Fibroblast of pulmonary artery (primary cell): ENCODE results near the gene KDM4C.
"Not testable (repeated sequence)": the region's sequence is repeated elsewhere in the genome, so short reads cannot be mapped to it uniquely, and the experiment has no call there.

Source experiments
- DNase-seq: peaks from one replicate; pipeline ENCODE4 v3.0.0-alpha.2; 2010; ENCODE audit warnings: low read depth
- H3K4me3 ChIP-seq: replicated peaks from 2 replicates; pipeline ENCODE4 v1.5.1; 2011; ENCODE audit warnings: low read depth, mild to moderate bottlenecking, control low read depth, low read length, moderate library complexity
- CTCF ChIP-seq: IDR thresholded peaks from 2 replicates; pipeline ENCODE4 v1.5.1; 2011; ENCODE audit warnings: mild to moderate bottlenecking, control low read depth, low read length, inconsistent platforms; ENCODE audit errors: missing control alignments

Gene KDM4C

GRCh38 chr9:6716766-6717165 is 41.0 kb upstream of the KDM4C start:
- TF ChIP-seq CTCF, result no peak
- DNase-seq, result no peak
- no peak overlapping the region for H3K4me3 ChIP-seq

- no peak for TF ChIP-seq CTCF
- DNase-seq, result no peak
Measured at GRCh38 chr9:6723881-6724420, 33.8 kb upstream of the KDM4C start.

GRCh38 chr9:6733257-6733656 is 24.5 kb upstream of the KDM4C start:
- DNase-seq, result no peak
- no peak for TF ChIP-seq CTCF
- H3K4me3 ChIP-seq, result no peak overlapping the region

More at GRCh38 chr9:6723881-6724420, 33.8 kb upstream of the KDM4C start:
- H3K4me3 ChIP-seq, result no peak overlapping the region

- no peak for DNase-seq
- TF ChIP-seq CTCF, result no peak
- no peak overlapping the region for H3K4me3 ChIP-seq
Measured at GRCh38 chr9:6733831-6734230, 23.9 kb upstream of the KDM4C start.

GRCh38 chr9:6735422-6735821 is 22.4 kb upstream of the KDM4C start:
- no peak for TF ChIP-seq CTCF
- no peak for DNase-seq
- H3K4me3 ChIP-seq, result no peak overlapping the region

GRCh38 chr9:6739218-6739617 is 18.6 kb upstream of the KDM4C start:
- peak; percentile 40 for TF ChIP-seq CTCF
- H3K4me3 ChIP-seq, result no peak overlapping the region
- no peak for DNase-seq

- H3K4me3 ChIP-seq, DNase-seq: not testable (repeated sequence)
Measured at GRCh38 chr9:6748861-6749260, 8.9 kb upstream of the KDM4C start.

- not testable (repeated sequence) for DNase-seq, H3K4me3 ChIP-seq
Measured at GRCh38 chr9:6754861-6755260, 2.9 kb upstream of the KDM4C start.
